ENCODE measurements around the gene PTPN13.
"Not testable (repeated sequence)": the region's sequence is repeated elsewhere in the genome, so short reads cannot be mapped to it uniquely, and the experiment has no call there.

PTPN13 gene

DNA sequence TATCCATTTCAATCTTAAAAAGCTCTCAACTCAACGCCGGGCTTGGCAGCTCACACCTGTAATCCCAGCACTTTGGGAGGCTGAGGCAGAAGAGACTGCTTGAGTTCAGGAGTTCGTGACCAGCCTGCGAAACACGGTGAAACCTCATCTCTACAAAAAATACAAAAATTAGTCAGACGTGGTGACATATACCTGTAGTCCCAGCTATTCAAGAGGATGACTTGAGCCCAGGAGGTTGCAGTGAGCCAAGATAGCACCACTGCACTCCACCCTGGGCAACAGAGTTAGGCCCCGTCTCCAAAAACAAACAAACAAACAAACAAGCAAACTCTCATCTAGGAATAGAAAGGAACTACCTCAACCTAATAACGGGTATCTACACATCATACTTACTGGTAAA, 50.8 kb downstream of the PTPN13 start:
- no peak for DNase-seq (ENCODE audit: low spot score)

DNA sequence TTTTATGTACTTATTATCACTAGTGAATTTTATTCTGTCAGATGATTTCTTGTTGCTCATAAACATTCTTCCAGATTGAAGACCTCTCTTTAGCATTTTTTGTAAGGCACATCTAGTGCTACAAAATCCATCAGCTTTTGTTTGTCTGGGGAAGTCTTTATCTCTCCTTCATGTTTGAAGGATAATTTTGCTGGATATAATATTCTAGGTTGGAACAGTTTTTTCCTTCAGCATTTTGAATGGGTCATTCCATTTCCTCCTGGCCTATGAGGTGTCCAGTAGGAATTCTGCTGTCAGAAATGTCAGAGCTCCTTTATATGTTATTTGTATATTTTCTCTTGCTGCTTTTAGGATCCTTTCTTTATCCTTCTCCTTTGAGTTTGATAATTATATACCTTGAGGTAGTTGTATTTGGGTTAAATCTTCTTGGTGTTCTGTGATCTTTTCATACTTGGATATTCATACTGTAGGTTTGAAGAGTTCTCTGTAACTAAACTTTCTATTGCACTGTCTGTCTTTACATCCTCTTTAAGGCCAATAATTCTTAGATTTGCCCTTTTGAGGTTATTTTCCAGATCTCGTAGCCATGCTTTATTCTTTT, 58.3 kb downstream of the PTPN13 start:
- DNase-seq (ENCODE audit: low spot score): no peak

DNA sequence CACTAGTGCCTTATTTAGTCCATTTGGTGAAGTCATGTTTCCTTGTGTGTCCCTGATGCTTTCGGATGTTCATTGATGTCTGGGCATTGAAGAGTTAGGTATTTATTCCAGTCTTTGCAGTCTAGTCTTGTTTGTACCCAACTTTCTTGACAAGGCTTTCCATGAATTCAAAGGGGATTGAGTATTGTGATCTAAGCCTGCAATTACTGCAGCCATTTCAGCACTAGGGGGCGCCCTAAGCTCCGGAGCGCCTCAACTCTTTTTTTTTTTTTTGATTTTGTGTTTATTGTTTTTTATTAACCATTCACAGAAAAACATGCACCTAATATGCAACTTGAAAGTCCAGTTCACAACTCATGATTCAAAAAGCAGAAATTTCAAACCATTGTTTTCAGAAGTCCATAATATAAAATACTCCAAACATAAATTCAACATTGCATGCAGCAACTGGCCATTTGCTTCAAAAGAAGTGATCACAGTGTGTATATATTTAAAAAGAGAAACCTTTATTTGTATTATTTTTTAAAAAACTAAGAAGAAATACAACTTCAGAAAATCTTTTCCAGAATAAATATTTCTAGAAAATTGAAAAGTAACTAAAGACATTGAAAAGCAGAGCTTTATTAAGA, 59.2 kb downstream of the PTPN13 start:
- DNase-seq (ENCODE audit: low spot score): no peak

DNA sequence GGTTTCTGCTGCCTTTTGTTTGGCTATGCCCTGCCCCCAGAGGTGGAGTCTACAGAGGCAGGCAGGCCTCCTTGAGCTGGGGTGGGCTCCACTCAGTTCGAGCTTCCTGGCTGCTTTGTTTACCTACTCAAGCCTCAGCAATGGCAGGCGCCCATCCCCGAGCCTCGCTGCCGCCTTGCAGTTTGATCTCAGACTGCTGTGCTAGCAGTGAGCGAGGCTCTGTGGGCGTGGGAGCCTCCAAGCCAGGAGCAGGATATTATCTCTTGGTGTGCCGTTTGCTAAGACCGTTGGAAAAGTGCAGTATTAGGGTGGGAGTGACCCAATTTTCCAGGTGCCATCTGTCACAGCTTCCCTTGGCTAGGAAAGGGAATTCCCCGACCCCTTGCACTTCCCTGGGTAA, 62.7 kb downstream of the PTPN13 start:
- not testable (repeated sequence) for DNase-seq (ENCODE audit: low spot score)

- no peak for DNase-seq (ENCODE audit: low spot score)
These were observed 63.3 kb downstream of the PTPN13 start for GRCh38 chr4:86657382-86657781.

- DNase-seq (ENCODE audit: low spot score): no peak
These were observed 63.8 kb downstream of the PTPN13 start for GRCh38 chr4:86657910-86658309.

DNA sequence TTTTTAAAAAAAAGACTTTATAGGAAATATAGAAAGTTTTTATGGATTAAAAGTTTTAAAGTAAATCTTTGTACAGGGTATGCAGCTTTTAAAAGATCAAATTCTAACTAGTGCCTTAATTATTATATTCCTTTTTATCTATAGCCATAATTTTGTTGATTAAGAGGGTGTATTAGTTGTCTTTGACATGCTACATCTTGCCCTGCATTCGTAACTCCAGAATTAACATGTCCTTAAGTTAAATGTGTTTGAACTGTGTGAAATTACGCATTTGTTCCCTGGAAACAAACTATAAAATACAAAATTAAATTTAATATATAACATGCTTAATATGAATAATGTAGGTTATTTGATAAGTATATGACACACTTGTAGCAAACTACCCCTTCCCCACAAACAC, 66.3 kb downstream of the PTPN13 start:
- DNase-seq (ENCODE audit: low spot score): no peak

GRCh38 chr4:86661006-86661405, 66.9 kb downstream of the PTPN13 start:
- DNase-seq (ENCODE audit: low spot score): no peak

GRCh38 chr4:86661418-86661817, 67.3 kb downstream of the PTPN13 start:
- DNase-seq (ENCODE audit: low spot score): no peak

GRCh38 chr4:86664959-86665358, 70.8 kb downstream of the PTPN13 start:
- DNase-seq (ENCODE audit: low spot score): no peak

- no peak for DNase-seq (ENCODE audit: low spot score)
These were observed 76.2 kb downstream of the PTPN13 start for GRCh38 chr4:86670298-86670697.

DNA sequence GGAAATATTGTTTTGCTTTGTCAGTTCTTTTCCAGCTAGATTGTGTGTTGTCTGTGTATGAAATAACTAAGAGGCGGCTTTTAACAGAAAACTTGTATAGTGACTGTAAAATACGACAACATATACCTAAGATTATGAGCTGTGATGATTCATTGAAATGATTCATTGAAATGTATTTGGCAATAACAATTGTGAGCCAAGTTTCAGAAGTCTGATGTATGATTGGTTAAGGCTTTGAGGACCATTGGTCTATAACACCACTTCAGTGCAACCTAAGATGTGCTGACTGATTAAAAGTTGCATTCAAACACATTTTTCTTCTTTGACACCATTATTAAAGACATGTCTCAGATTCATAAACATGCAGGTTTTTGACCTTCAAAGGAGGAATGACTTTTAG, 76.6 kb downstream of the PTPN13 start:
- no peak for DNase-seq (ENCODE audit: low spot score)

DNA sequence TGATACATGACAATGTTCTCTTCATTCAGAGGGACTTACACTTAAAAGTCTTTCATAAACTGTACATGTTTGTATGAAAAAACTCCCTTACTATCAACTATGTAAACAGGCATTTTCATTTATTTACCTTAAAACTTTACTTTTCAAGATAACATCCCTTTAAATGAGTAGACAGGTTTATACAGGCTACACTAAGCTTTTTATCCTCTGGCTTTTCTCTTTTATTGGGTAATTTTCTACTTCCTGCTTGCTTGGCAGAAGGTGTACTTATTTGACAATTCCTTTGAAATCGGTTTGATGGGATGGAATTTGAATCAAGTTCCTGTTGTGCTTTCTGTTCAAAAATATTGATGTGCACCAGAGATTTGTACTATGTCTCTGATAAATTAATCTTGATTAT, 81.4 kb downstream of the PTPN13 start:
- DNase-seq (ENCODE audit: low spot score): no peak

GRCh38 chr4:86678796-86679195, 84.7 kb downstream of the PTPN13 start:
- no peak for DNase-seq (ENCODE audit: low spot score)

GRCh38 chr4:86679441-86679840, 85.3 kb downstream of the PTPN13 start:
- no peak for DNase-seq (ENCODE audit: low spot score)

GRCh38 chr4:86683167-86683566, 89.1 kb downstream of the PTPN13 start:
- DNase-seq (ENCODE audit: low spot score): no peak

GRCh38 chr4:86683983-86684382, 89.9 kb downstream of the PTPN13 start:
- DNase-seq (ENCODE audit: low spot score): no peak

GRCh38 chr4:86685401-86685800, 91.3 kb downstream of the PTPN13 start:
- no peak for DNase-seq (ENCODE audit: low spot score)

- DNase-seq (ENCODE audit: low spot score): no peak
These were observed 92.6 kb downstream of the PTPN13 start for GRCh38 chr4:86686741-86687140.

GRCh38 chr4:86688026-86688425, 93.9 kb downstream of the PTPN13 start:
- DNase-seq (ENCODE audit: low spot score): no peak

DNA sequence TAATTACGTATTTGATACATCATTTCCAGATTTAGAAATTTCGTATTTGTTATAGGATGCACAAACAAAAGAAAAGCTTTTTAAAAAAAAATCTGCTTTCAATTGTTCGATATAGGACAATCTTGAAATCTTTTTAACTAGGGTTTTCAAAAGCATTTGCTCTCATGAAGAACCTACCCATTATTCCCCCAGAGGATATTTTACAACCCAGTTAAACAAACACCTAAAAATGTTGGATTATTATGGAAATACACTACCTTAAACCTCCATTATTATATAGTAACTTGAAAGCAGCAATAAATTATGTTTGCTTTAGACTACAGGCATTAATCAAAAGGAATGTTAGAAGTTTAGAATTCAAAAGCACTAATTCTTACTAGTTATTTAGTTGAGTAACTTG, 110.5 kb downstream of the PTPN13 start:
- no peak for DNase-seq (ENCODE audit: low spot score)

- no peak for DNase-seq (ENCODE audit: low spot score)
These were observed 112.9 kb downstream of the PTPN13 start for GRCh38 chr4:86706923-86707597.

- no peak for DNase-seq (ENCODE audit: low spot score)
These were observed 123.5 kb downstream of the PTPN13 start for GRCh38 chr4:86717651-86718050.

GRCh38 chr4:86718152-86718551, 124.0 kb downstream of the PTPN13 start:
- DNase-seq (ENCODE audit: low spot score): no peak
